OCI-LY1 (cell line): Measurements from ENCODE around the gene PHOSPHO1.

ENCODE experiments used
- H2AFZ ChIP-seq: fragments of 200-600 bp; sonication (generic), shearing (Covaris generic); 2 replicates; pipeline ENCODE4 v1.6.0; 2014; ENCODE audit warnings: antibody characterized with exemption, mild to moderate bottlenecking, low read length
- H3F3A ChIP-seq: fragments of 200-600 bp; sonication (generic), shearing (Covaris generic); 2 replicates; pipeline ENCODE4 v1.6.0; 2014; ENCODE audit warnings: mild to moderate bottlenecking, antibody characterized with exemption, low read length, moderate library complexity; ENCODE audit not compliant: insufficient read depth
- H3K27ac ChIP-seq: fragments of 200-600 bp; sonication (generic); 2 replicates; pipeline ENCODE4 v1.5.1; 2014; ENCODE audit warnings: low read length, mixed run types, mild to moderate bottlenecking, low read depth; ENCODE audit not compliant: poor library complexity, severe bottlenecking
- H3K27me3 ChIP-seq: fragments of 200-600 bp; sonication (generic); 2 replicates; pipeline ENCODE4 v1.6.0; 2014; ENCODE audit warnings: antibody characterized with exemption, mild to moderate bottlenecking, low read length, moderate library complexity; ENCODE audit not compliant: insufficient read depth
- H3K36me3 ChIP-seq: fragments of 200-600 bp; sonication (generic); 2 replicates; pipeline ENCODE4 v1.6.1; 2014; ENCODE audit warnings: mild to moderate bottlenecking, antibody characterized with exemption, low read length, moderate library complexity, mixed read lengths; ENCODE audit not compliant: insufficient read depth
- H3K4me1 ChIP-seq: fragments of 200-600 bp; sonication (generic); 2 replicates; pipeline ENCODE4 v1.5.1; 2014; ENCODE audit warnings: mild to moderate bottlenecking, low read length, moderate library complexity; ENCODE audit not compliant: insufficient read depth, severe bottlenecking
- H3K4me2 ChIP-seq: fragments of 200-600 bp; sonication (generic), shearing (Covaris generic); 2 replicates; pipeline ENCODE4 v1.6.1; 2014; ENCODE audit warnings: low read length
- H3K4me3 ChIP-seq: fragments of 200-600 bp; sonication (generic); 2 replicates; pipeline ENCODE4 v1.5.1; 2014; ENCODE audit warnings: low read length, low read depth, mild to moderate bottlenecking, mixed read lengths; ENCODE audit not compliant: poor library complexity, severe bottlenecking
- H3K79me2 ChIP-seq: fragments of 200-600 bp; shearing (Covaris generic); 2 replicates; pipeline ENCODE4 v1.6.1; 2016; ENCODE audit warnings: mixed run types, low read length, mixed read lengths; ENCODE audit not compliant: insufficient read depth
- H3K9ac ChIP-seq: fragments of 200-600 bp; sonication (generic), shearing (Covaris generic); 2 replicates; pipeline ENCODE4 v1.6.1; 2014; ENCODE audit warnings: mild to moderate bottlenecking, low read length, mixed read lengths
- H3K9me2 ChIP-seq: fragments of 200-600 bp; sonication (generic), shearing (Covaris generic); 2 replicates; pipeline ENCODE4 v1.6.1; 2014; ENCODE audit warnings: low read depth, mild to moderate bottlenecking, low read length, mixed read lengths
- H3K9me3 ChIP-seq: fragments of 200-600 bp; shearing (Covaris generic); 2 replicates; pipeline ENCODE4 v1.6.1; 2014; ENCODE audit warnings: low read length, mixed read lengths
- H4K20me1 ChIP-seq: fragments of 200-600 bp; sonication (generic), shearing (Covaris generic); 2 replicates; pipeline ENCODE4 v1.6.0; 2016; ENCODE audit warnings: mild to moderate bottlenecking, low read length; ENCODE audit not compliant: insufficient read depth
- CTCF ChIP-seq: fragments of 200-600 bp; sonication (generic), shearing (Covaris generic); IDR thresholded peaks from 2 replicates; pipeline ENCODE4 v1.5.1; 2017; ENCODE audit warnings: mild to moderate bottlenecking, antibody characterized with exemption, low read length, moderate library complexity, mixed read lengths
- EZH2 ChIP-seq: fragments of 200-600 bp; sonication (generic), shearing (Covaris generic); IDR thresholded peaks from 2 replicates; pipeline ENCODE4 v1.8.0; 2017; ENCODE audit warnings: borderline replicate concordance, mixed run types, mild to moderate bottlenecking, antibody characterized with exemption, low read length, moderate library complexity, mixed read lengths

PHOSPHO1 gene

GRCh38 chr17:49209061-49209571 is 21.5 kb downstream of the PHOSPHO1 start:
- 0 out of 2 replicates have a peak, but pooled peaks cover 3% of the 10 kb centered on the region for H3K79me2 ChIP-seq
- no peaks in the 10 kb centered on the region for H3K36me3 ChIP-seq
- H2AFZ ChIP-seq = no peak overlapping the region
- H4K20me1 ChIP-seq = no peaks in the 10 kb centered on the region
- no peak for TF ChIP-seq EZH2
- no peaks in the 10 kb centered on the region for H3K27me3 ChIP-seq
- peaks cover 50% of the 10 kb centered on the region for H3K4me1 ChIP-seq
- no peak overlapping the region for H3K27ac ChIP-seq
- no peaks in the 10 kb centered on the region for H3K9me2 ChIP-seq
- H3K9ac ChIP-seq = no peak overlapping the region; the same call in 1 of the 2 replicates
- peak overlapping the region; percentile 73 for H3K4me3 ChIP-seq
- H3K9me3 ChIP-seq = no peaks in the 10 kb centered on the region
- H3K4me2 ChIP-seq = peak overlapping the region; percentile 94; the same call in 1 of the 2 replicates
- H3F3A ChIP-seq = 0 out of 2 replicates have a peak, but pooled peaks cover 6% of the 10 kb centered on the region

GRCh38 chr17:49204516-49204915 is 26.1 kb downstream of the PHOSPHO1 start:
- TF ChIP-seq CTCF (no peak), EZH2 (no peak)
- Histone ChIP-seq H3F3A (no peaks in the 10 kb centered on the region), H3K4me3 (no peak overlapping the region), H3K9ac (no peak overlapping the region), H2AFZ (no peak overlapping the region), H3K9me2 (no peaks in the 10 kb centered on the region), H3K9me3 (no peaks in the 10 kb centered on the region), H3K79me2 (no peaks in the 10 kb centered on the region), H3K27me3 (no peaks in the 10 kb centered on the region), H3K4me1 (peaks cover 6% of the 10 kb centered on the region), H3K27ac (no peak overlapping the region), H3K36me3 (no peaks in the 10 kb centered on the region), H4K20me1 (no peaks in the 10 kb centered on the region), H3K4me2 (no peak overlapping the region)

GRCh38 chr17:49203796-49204195 is 26.8 kb downstream of the PHOSPHO1 start:
- Histone ChIP-seq H3K9me3 (no peaks in the 10 kb centered on the region), H3K27ac (no peak overlapping the region), H3K27me3 (no peaks in the 10 kb centered on the region), H3K4me2 (no peak overlapping the region), H2AFZ (no peak overlapping the region), H3K4me3 (no peak overlapping the region), H3K9ac (no peak overlapping the region), H4K20me1 (no peaks in the 10 kb centered on the region), H3K36me3 (no peaks in the 10 kb centered on the region), H3F3A (no peaks in the 10 kb centered on the region), H3K4me1 (no peaks in the 10 kb centered on the region), H3K9me2 (no peaks in the 10 kb centered on the region), H3K79me2 (no peaks in the 10 kb centered on the region)
- TF ChIP-seq EZH2 = no peak
- TF ChIP-seq CTCF = no peak

GRCh38 chr17:49201481-49201927 is 29.1 kb downstream of the PHOSPHO1 start:
- Histone ChIP-seq H3K9me2 (no peaks in the 10 kb centered on the region), H3K4me2 (no peak overlapping the region), H3K9me3 (no peaks in the 10 kb centered on the region), H3K36me3 (no peaks in the 10 kb centered on the region), H3K4me3 (no peak overlapping the region), H3F3A (no peaks in the 10 kb centered on the region), H3K27me3 (no peaks in the 10 kb centered on the region), H3K4me1 (no peaks in the 10 kb centered on the region), H3K79me2 (no peaks in the 10 kb centered on the region), H2AFZ (no peak overlapping the region), H4K20me1 (no peaks in the 10 kb centered on the region), H3K9ac (no peak overlapping the region), H3K27ac (no peak overlapping the region)
- TF ChIP-seq EZH2 (no peak), CTCF (no peak)
